DND-41 (cell line): ENCODE data around the gene PTGER1.

Source experiments
- ATAC-seq: fragments of 200-7000 bp; cut with Tn5 transposase; 3 replicates; pipeline ENCODE4 v1.9.1; 2021; ENCODE audit warnings: low read depth; ENCODE audit not compliant: insufficient read depth
- DNase-seq: peaks from one replicate; pipeline ENCODE4 v3.0.0-alpha.2; 2020
- H2AFZ ChIP-seq: 2 replicates; pipeline ENCODE4 v1.6.0; 2012; ENCODE audit warnings: low read depth, low read length
- H3K27ac ChIP-seq: 2 replicates; pipeline ENCODE4 v1.5.1; 2012; ENCODE audit warnings: low read length, inconsistent platforms
- H3K27me3 ChIP-seq: fragments of 200-600 bp; sonication (generic); 2 replicates; pipeline ENCODE4 v1.6.0; 2012; ENCODE audit warnings: low read length, mild to moderate bottlenecking, inconsistent platforms; ENCODE audit not compliant: insufficient read depth, poor library complexity
- H3K36me3 ChIP-seq: 2 replicates; pipeline ENCODE4 v1.5.1; 2012; ENCODE audit warnings: low read length, inconsistent platforms; ENCODE audit not compliant: insufficient read depth
- H3K4me1 ChIP-seq: 2 replicates; pipeline ENCODE4 v1.5.1; 2012; ENCODE audit warnings: mild to moderate bottlenecking, low read length; ENCODE audit not compliant: insufficient read depth
- H3K4me2 ChIP-seq: 2 replicates; pipeline ENCODE4 v1.6.0; 2012; ENCODE audit warnings: mild to moderate bottlenecking, moderate library complexity, low read length, inconsistent platforms; ENCODE audit not compliant: insufficient read depth
- H3K4me3 ChIP-seq, 2 experiments: fragments of 200-600 bp in 1 of 2; shearing (Covaris generic) in 1 of 2; 2 replicates each; pipeline ENCODE4 v1.5.1; 2012 to 2016; ENCODE audit warnings: inconsistent platforms in 2 of 2, low read length in 2 of 2, mild to moderate bottlenecking in 2 of 2, low read depth in 1 of 2, moderate library complexity in 1 of 2
- H3K79me2 ChIP-seq: 2 replicates; pipeline ENCODE4 v1.6.0; 2012; ENCODE audit warnings: low read length, inconsistent platforms; ENCODE audit not compliant: insufficient read depth
- H3K9ac ChIP-seq: 2 replicates; pipeline ENCODE4 v1.6.0; 2012; ENCODE audit warnings: low read depth, mild to moderate bottlenecking, inconsistent platforms, low read length, moderate library complexity
- H3K9me3 ChIP-seq: 2 replicates; pipeline ENCODE4 v1.5.1; 2012; ENCODE audit warnings: low read length, moderate library complexity, mild to moderate bottlenecking, inconsistent platforms; ENCODE audit not compliant: insufficient read depth, severe bottlenecking
- H4K20me1 ChIP-seq: 2 replicates; pipeline ENCODE4 v1.6.0; 2012; ENCODE audit warnings: low read length; ENCODE audit not compliant: insufficient read depth
- EZH2 ChIP-seq: IDR thresholded peaks from 3 replicates; pipeline ENCODE4 v1.6.1; 2012; ENCODE audit warnings: borderline replicate concordance, low read depth, mild to moderate bottlenecking, moderate library complexity, low read length, inconsistent platforms; ENCODE audit not compliant: severe bottlenecking
- TF ChIP-seq, protein P1 (sequence below): IDR thresholded peaks from 2 replicates; pipeline ENCODE4 v1.5.1; 2012; ENCODE audit warnings: borderline replicate concordance, low read length, moderate library complexity, mild to moderate bottlenecking; ENCODE audit not compliant: poor library complexity, severe bottlenecking; ENCODE audit errors: extremely low read depth

The PTGER1 gene

GRCh38 chr19:14435320-14436050 is 39.7 kb downstream of the PTGER1 start:
- ATAC-seq (no peak), DNase-seq (no peak)
- Histone ChIP-seq H3K27me3 (no peaks in the 10 kb centered on the region), H3K9me3 (no peaks in the 10 kb centered on the region), H3K79me2 (peaks cover 79% of the 10 kb centered on the region), H3K4me3 (peak overlapping the region in 1 of 2 experiments; percentile 69; a peak in 1 of 4 replicates), H3K27ac (no peak overlapping the region), H3K4me2 (peak overlapping the region; percentile 76; the same call in 1 of the 2 replicates), H4K20me1 (peaks cover 10% of the 10 kb centered on the region), H3K4me1 (peaks cover 52% of the 10 kb centered on the region), H3K36me3 (peaks cover 14% of the 10 kb centered on the region), H3K9ac (peak overlapping the region; percentile 88; the same call in 1 of the 2 replicates), H2AFZ (no peak overlapping the region)
- TF ChIP-seq, protein P1, sequence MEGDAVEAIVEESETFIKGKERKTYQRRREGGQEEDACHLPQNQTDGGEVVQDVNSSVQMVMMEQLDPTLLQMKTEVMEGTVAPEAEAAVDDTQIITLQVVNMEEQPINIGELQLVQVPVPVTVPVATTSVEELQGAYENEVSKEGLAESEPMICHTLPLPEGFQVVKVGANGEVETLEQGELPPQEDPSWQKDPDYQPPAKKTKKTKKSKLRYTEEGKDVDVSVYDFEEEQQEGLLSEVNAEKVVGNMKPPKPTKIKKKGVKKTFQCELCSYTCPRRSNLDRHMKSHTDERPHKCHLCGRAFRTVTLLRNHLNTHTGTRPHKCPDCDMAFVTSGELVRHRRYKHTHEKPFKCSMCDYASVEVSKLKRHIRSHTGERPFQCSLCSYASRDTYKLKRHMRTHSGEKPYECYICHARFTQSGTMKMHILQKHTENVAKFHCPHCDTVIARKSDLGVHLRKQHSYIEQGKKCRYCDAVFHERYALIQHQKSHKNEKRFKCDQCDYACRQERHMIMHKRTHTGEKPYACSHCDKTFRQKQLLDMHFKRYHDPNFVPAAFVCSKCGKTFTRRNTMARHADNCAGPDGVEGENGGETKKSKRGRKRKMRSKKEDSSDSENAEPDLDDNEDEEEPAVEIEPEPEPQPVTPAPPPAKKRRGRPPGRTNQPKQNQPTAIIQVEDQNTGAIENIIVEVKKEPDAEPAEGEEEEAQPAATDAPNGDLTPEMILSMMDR = no peak
- no peak for TF ChIP-seq EZH2

DNA sequence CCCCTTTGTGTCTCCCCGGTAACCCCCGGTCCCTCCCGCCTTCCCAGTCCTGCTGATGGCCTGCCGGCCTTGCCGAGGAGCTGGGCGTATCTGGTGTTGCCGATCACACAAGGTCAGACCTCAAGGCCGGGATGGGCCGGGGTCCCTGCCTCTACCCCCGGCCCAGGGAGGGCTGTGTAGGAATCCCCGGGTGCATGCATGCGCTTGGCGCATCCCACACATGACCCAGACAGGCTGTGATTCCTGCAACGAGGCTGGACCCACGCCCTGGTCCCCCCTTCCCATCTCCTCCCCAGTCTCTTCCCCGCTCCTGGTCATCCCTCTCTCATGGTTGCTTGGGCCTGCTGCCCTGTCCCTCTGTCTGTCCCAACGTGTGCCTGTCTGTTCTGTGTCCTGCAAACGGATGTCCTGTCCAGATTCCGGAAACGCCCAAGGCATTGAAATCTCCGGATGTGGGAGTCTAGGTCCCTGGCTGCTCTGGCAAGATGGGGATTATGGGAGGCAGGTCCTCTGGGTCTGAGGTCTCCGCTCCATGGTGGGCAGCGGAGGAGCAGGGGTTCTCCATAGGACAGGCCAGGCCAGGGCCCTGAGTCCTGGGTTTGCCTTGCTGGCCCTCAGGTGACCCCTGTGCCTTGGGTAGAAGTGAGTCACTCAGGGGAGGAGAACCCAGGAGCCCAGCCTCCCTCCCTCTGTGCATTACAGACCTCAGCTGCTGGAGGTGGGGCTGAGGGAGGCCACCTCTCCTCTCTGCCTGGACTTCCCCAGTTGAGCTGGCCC is 40.4 kb downstream of the PTGER1 start:
- H4K20me1 ChIP-seq = peaks cover 10% of the 10 kb centered on the region
- TF ChIP-seq EZH2 = no peak
- TF ChIP-seq, protein P1 = no peak
- H3K4me3 ChIP-seq = peak overlapping the region; percentile 69 to 84; a peak in 3 of 4 replicates
- peaks cover 45% of the 10 kb centered on the region for H3K4me1 ChIP-seq
- no peaks in the 10 kb centered on the region for H3K27me3 ChIP-seq
- H2AFZ ChIP-seq = no peak overlapping the region
- peak overlapping the region; percentile 76 for H3K4me2 ChIP-seq
- DNase-seq (no peak), ATAC-seq (no peak)
- H3K36me3 ChIP-seq = peaks cover 14% of the 10 kb centered on the region
- H3K9me3 ChIP-seq = no peaks in the 10 kb centered on the region
- peak overlapping the region; percentile 25; the same call in 1 of the 2 replicates for H3K27ac ChIP-seq
- peak overlapping the region; percentile 88 for H3K9ac ChIP-seq
- peaks cover 71% of the 10 kb centered on the region for H3K79me2 ChIP-seq

DNA sequence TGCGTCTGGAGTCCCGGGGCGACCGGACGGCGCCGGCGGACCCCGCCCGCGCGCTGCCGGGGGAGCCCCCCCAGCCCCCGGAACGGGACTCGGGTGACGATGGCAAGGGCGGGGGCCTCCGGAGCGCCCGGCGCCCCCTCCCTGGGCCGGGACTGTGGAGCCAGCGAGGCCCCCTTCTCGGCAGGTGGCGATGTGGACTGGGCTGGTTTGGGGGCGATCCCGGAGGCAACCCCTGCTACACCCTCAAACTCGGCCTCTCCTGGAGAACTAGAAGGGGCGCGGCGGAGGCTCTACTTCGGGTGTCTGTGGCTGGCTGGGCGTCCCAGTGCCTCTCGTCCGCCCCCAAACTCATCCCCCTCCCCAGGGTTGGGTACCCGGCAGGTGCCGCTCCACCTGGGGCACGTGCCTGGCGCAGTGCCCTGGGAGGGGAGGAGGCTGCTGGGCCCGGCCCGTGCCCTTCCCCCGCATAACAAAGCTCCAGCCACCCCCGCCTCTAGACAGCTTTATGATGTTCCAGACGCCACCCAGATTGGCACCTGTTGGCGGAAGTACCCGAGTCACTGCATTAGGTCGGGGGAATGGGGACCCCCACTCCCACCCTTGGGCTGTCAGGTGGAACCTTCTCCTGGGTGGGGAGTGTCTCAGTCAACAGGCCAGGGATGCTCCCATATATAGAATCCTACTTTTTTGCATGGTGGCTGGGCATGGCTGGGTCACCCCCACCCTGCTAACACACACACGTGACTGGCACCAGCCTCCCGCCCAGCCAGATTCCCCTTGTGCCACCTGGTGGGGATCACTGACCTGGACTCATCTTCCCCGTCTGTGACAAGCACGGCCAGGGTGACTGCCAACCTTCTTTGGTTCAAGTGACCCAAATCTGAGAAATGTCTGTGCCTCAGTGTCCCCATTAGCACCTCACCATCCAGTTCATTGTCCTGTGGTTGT is 41.3 kb downstream of the PTGER1 start:
- H4K20me1 ChIP-seq = peaks cover 10% of the 10 kb centered on the region
- no peaks in the 10 kb centered on the region for H3K9me3 ChIP-seq
- TF ChIP-seq, protein P1 = no peak
- no peak for TF ChIP-seq EZH2
- H3K27me3 ChIP-seq = no peaks in the 10 kb centered on the region
- H3K36me3 ChIP-seq = peaks cover 14% of the 10 kb centered on the region
- ATAC-seq (peak; percentile 43), DNase-seq (peak; percentile 48)
- H2AFZ ChIP-seq = peak overlapping the region; percentile 61
- H3K4me1 ChIP-seq = peaks cover 36% of the 10 kb centered on the region
- peak overlapping the region; percentile 69 to 84; a peak in 3 of 4 replicates for H3K4me3 ChIP-seq
- H3K9ac ChIP-seq = peak overlapping the region; percentile 88
- peak overlapping the region; percentile 76 for H3K4me2 ChIP-seq
- H3K27ac ChIP-seq = peak overlapping the region; percentile 74
- peaks cover 64% of the 10 kb centered on the region for H3K79me2 ChIP-seq
